Liver (tissue), 9 donors: ENCODE data around the gene FAM234B. TPM values are rescaled to one million over a fixed set of nuclear protein-coding genes. Genes with fewer than 3 reads are reported as not detected.

ENCODE experiments used
- DNase-seq: peaks from one replicate; pipeline ENCODE4 v3.0.0-alpha.2; 2017; ENCODE audit warnings: low spot score
- H3K27ac ChIP-seq, 2 donors: one replicate each; pipeline ENCODE4 v1.7.0; 2013; ENCODE audit warnings: inconsistent platforms in 2 of 2, low read length in 2 of 2, control low read depth in 1 of 2, low read depth in 1 of 2, mild to moderate bottlenecking in 1 of 2
- H3K27me3 ChIP-seq, 4 donors: one replicate each; pipeline versions ENCODE4 v1.6.1 to v1.7.0; 2013; ENCODE audit warnings: low read length in 3 of 4, inconsistent platforms in 1 of 4, mild to moderate bottlenecking in 1 of 4, moderate library complexity in 1 of 4; ENCODE audit not compliant: control insufficient read depth in 4 of 4, insufficient read depth in 4 of 4
- H3K36me3 ChIP-seq, 4 donors: one replicate each; pipeline versions ENCODE4 v1.6.1 to v1.7.0; 2013; ENCODE audit warnings: low read length in 3 of 4, mild to moderate bottlenecking in 3 of 4, low read depth in 1 of 4, moderate library complexity in 1 of 4; ENCODE audit not compliant: control insufficient read depth in 4 of 4, insufficient read depth in 3 of 4
- H3K4me1 ChIP-seq, 4 donors: one replicate each; pipeline versions ENCODE4 v1.6.1 to v1.7.0; 2013; ENCODE audit warnings: low read length in 3 of 4, mild to moderate bottlenecking in 3 of 4, moderate library complexity in 1 of 4; ENCODE audit not compliant: control insufficient read depth in 4 of 4, insufficient read depth in 4 of 4
- H3K4me3 ChIP-seq, 3 donors: one replicate each; pipeline versions ENCODE4 v1.6.1 to v1.7.0; 2013; ENCODE audit warnings: low read length in 3 of 3, control low read depth in 1 of 3, low read depth in 1 of 3, mild to moderate bottlenecking in 1 of 3
- H3K9ac ChIP-seq, 2 donors: one replicate each; pipeline ENCODE4 v1.7.0; 2013; ENCODE audit warnings: low read length in 2 of 2, mild to moderate bottlenecking in 2 of 2, moderate library complexity in 2 of 2, control low read depth in 1 of 2, low read depth in 1 of 2
- H3K9me3 ChIP-seq, 4 donors: one replicate each; pipeline versions ENCODE4 v1.6.1 to v1.7.0; 2013; ENCODE audit warnings: low read length in 3 of 4; ENCODE audit not compliant: control insufficient read depth in 4 of 4
- CTCF ChIP-seq: fragments of 150-350 bp; IDR thresholded peaks from 2 replicates; pipeline ENCODE4 v1.5.1; 2017; ENCODE audit warnings: improper control_type of control experiment, low read depth, low read length; ENCODE audit not compliant: missing input control
- EGR1 ChIP-seq, 2 donors: IDR thresholded peaks; 2 replicates each; pipeline ENCODE4 v1.6.1; 2016 to 2018; ENCODE audit warnings: antibody characterized with exemption in 2 of 2, low read depth in 2 of 2
- FOXA1 ChIP-seq: IDR thresholded peaks from 2 replicates; pipeline ENCODE4 v1.6.1; 2016; ENCODE audit warnings: antibody characterized with exemption
- FOXA2 ChIP-seq: IDR thresholded peaks from 2 replicates; pipeline ENCODE4 v1.6.1; 2016; ENCODE audit warnings: antibody characterized with exemption
- GABPA ChIP-seq, 2 donors: IDR thresholded peaks in 1 of 2; conservative IDR thresholded peaks in 1 of 2; 2 replicates each; pipeline ENCODE4 v1.6.1; 2016; ENCODE audit warnings: antibody characterized with exemption in 2 of 2, mild to moderate bottlenecking in 1 of 2, moderate library complexity in 1 of 2
- HNF4A ChIP-seq, 2 donors: conservative IDR thresholded peaks; 2 replicates each; pipeline ENCODE4 v1.6.1; 2016; ENCODE audit warnings: antibody characterized with exemption in 2 of 2, mild to moderate bottlenecking in 2 of 2
- HNF4G ChIP-seq: IDR thresholded peaks from 2 replicates; pipeline ENCODE4 v1.6.1; 2016; ENCODE audit warnings: antibody characterized with exemption
- JUND ChIP-seq, 2 donors: IDR thresholded peaks; 2 replicates each; pipeline ENCODE4 v1.6.1; 2016; ENCODE audit warnings: antibody characterized with exemption in 2 of 2
- MAX ChIP-seq: IDR thresholded peaks from 2 replicates; pipeline ENCODE4 v1.6.1; 2016; ENCODE audit warnings: antibody characterized with exemption
- NR2F2 ChIP-seq: IDR thresholded peaks from 2 replicates; pipeline ENCODE4 v1.6.1; 2016; ENCODE audit warnings: antibody characterized with exemption
- RAD21 ChIP-seq, 2 donors: IDR thresholded peaks; 2 replicates each; pipeline ENCODE4 v1.6.1; 2016; ENCODE audit warnings: antibody characterized with exemption in 2 of 2, mild to moderate bottlenecking in 2 of 2
- RXRA ChIP-seq, 2 donors: IDR thresholded peaks; 2 replicates each; pipeline ENCODE4 v1.6.1; 2017 to 2018; ENCODE audit warnings: antibody characterized with exemption in 2 of 2, mild to moderate bottlenecking in 1 of 2
- SP1 ChIP-seq: IDR thresholded peaks from 2 replicates; pipeline ENCODE4 v1.6.1; 2018; ENCODE audit warnings: antibody characterized with exemption, mild to moderate bottlenecking
- TAF1 ChIP-seq: conservative IDR thresholded peaks from 2 replicates; pipeline ENCODE4 v1.6.1; 2016; ENCODE audit warnings: antibody characterized with exemption, mild to moderate bottlenecking
- YY1 ChIP-seq: IDR thresholded peaks from 2 replicates; pipeline ENCODE4 v1.6.1; 2016; ENCODE audit warnings: antibody characterized with exemption, mild to moderate bottlenecking
- WGBS: extraction: QIAGEN DNeasy Blood & Tissue Kit; methylation state at CpG from one replicate; pipeline ENCODE4 v1.1.7; 2013; 5-methylcytosine and 5-hydroxymethylcytosine counted together
- polyA plus RNA-seq, 2 donors: library from polyadenylated mRNA; stranded (reverse) in 1 of 2; unstranded in 1 of 2; fragments of 200-250 nt in 1 of 2; fragments of >200 nt in 1 of 2; fragmentation: Nextera tagmentation in 1 of 2; extraction: Ambion mirVana in 1 of 2; gene quantifications; one replicate each; pipeline versions ENCODE4 v1.2.1 to v1.2.3, GENCODE V29; 2013 to 2015
- total RNA-seq, 2 donors: library from RNA; depleted of rRNA; stranded (reverse); fragments of >200 nt; gene quantifications; one replicate each; pipeline ENCODE4 v1.2.3, GENCODE V29; 2014
- TF ChIP-seq, protein P1 (sequence below): IDR thresholded peaks from 2 replicates; pipeline ENCODE4 v1.6.1; 2016; ENCODE audit warnings: antibody characterized with exemption
- TF ChIP-seq, protein P2 (sequence below): IDR thresholded peaks from 2 replicates; pipeline ENCODE4 v1.6.1; 2016; ENCODE audit warnings: antibody characterized with exemption, mild to moderate bottlenecking
- TF ChIP-seq, protein P3 (sequence below): IDR thresholded peaks from 2 replicates; pipeline ENCODE4 v1.6.1; 2016; ENCODE audit warnings: antibody characterized with exemption
- donor health status: healthy.
- donor health status: healthy.
- donor health status: healthy.
- donor health status: healthy.
- donor health status: healthy.

Gene FAM234B
- total and polyA plus RNA-seq, 4 donors, result 1.7 to 8.0 (median 3.2) TPM

DNA sequence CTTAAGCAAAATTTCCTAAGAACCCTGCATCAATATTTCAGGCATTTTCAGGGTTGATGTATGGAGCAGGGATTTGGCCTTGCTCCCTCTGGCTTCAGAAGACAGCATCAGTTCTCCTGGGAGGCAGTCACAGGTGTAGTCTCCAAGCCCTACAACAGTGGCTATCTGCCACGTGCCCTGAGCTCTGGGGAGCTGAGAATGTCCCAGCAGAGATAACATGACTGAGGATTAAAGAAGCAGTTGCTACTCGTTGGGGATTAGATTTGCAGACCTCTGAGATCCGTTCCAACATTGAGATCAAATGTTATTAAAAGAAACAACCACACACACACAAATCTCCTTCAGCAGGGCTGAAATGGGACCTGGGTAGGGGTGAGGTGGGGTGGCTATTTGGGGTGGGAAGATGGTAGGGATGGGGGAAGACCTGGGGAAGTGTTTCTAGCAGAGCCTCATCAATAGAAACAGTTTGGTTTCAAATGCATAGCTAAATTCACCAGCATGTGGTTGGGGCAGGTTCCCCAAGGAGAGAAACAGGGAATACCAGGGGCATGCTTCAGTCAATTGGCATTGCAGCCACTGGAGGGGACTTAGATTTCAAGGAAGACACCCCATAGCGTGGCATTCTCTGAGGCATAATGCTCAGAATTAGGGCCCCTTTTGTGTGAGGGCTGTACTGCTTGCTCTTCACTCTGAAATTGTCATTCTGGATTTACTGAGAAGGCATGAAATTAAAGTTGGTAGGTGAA lies 15.2 kb upstream of the FAM234B start:
- Histone ChIP-seq H3K27me3 (no peaks in the 10 kb centered on the region), H3K27ac (no peak overlapping the region), H3K36me3 (no peaks in the 10 kb centered on the region), H3K9ac (no peak overlapping the region), H3K4me1 (no peaks in the 10 kb centered on the region), H3K4me3 (no peak overlapping the region), H3K9me3 (no peaks in the 10 kb centered on the region)
- 91% methylated on average over 4 of the region's 4 CpGs for WGBS
- no peak for DNase-seq
- no peak for TF ChIP-seq FOXA2
- TF ChIP-seq CTCF, result no peak
- no peak for TF ChIP-seq TAF1
- TF ChIP-seq SP1, result no peak
- no peak for TF ChIP-seq JUND (IDR thresholded peaks at IDR 0.05)
- TF ChIP-seq HNF4A (conservative IDR thresholded peaks at IDR 0.05), result no peak
- TF ChIP-seq HNF4G, result no peak
- TF ChIP-seq MAX, result no peak
- TF ChIP-seq NR2F2, result no peak
- TF ChIP-seq, protein P1, sequence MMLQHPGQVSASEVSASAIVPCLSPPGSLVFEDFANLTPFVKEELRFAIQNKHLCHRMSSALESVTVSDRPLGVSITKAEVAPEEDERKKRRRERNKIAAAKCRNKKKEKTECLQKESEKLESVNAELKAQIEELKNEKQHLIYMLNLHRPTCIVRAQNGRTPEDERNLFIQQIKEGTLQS, result no peak
- TF ChIP-seq GABPA (IDR thresholded peaks at IDR 0.05 in 1 of 2, conservative IDR thresholded peaks at IDR 0.05 in 1 of 2), result no peak
- no peak for TF ChIP-seq RAD21 (IDR thresholded peaks at IDR 0.05)
- no peak for TF ChIP-seq EGR1 (IDR thresholded peaks at IDR 0.05; ENCODE audit: low read depth in 2 of 2)
- no peak for TF ChIP-seq FOXA1
- TF ChIP-seq, protein P2, sequence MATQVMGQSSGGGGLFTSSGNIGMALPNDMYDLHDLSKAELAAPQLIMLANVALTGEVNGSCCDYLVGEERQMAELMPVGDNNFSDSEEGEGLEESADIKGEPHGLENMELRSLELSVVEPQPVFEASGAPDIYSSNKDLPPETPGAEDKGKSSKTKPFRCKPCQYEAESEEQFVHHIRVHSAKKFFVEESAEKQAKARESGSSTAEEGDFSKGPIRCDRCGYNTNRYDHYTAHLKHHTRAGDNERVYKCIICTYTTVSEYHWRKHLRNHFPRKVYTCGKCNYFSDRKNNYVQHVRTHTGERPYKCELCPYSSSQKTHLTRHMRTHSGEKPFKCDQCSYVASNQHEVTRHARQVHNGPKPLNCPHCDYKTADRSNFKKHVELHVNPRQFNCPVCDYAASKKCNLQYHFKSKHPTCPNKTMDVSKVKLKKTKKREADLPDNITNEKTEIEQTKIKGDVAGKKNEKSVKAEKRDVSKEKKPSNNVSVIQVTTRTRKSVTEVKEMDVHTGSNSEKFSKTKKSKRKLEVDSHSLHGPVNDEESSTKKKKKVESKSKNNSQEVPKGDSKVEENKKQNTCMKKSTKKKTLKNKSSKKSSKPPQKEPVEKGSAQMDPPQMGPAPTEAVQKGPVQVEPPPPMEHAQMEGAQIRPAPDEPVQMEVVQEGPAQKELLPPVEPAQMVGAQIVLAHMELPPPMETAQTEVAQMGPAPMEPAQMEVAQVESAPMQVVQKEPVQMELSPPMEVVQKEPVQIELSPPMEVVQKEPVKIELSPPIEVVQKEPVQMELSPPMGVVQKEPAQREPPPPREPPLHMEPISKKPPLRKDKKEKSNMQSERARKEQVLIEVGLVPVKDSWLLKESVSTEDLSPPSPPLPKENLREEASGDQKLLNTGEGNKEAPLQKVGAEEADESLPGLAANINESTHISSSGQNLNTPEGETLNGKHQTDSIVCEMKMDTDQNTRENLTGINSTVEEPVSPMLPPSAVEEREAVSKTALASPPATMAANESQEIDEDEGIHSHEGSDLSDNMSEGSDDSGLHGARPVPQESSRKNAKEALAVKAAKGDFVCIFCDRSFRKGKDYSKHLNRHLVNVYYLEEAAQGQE, result no peak
- TF ChIP-seq YY1, result no peak
- TF ChIP-seq, protein P3, sequence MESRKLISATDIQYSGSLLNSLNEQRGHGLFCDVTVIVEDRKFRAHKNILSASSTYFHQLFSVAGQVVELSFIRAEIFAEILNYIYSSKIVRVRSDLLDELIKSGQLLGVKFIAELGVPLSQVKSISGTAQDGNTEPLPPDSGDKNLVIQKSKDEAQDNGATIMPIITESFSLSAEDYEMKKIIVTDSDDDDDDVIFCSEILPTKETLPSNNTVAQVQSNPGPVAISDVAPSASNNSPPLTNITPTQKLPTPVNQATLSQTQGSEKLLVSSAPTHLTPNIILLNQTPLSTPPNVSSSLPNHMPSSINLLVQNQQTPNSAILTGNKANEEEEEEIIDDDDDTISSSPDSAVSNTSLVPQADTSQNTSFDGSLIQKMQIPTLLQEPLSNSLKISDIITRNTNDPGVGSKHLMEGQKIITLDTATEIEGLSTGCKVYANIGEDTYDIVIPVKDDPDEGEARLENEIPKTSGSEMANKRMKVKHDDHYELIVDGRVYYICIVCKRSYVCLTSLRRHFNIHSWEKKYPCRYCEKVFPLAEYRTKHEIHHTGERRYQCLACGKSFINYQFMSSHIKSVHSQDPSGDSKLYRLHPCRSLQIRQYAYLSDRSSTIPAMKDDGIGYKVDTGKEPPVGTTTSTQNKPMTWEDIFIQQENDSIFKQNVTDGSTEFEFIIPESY, result no peak
- TF ChIP-seq RXRA (IDR thresholded peaks at IDR 0.05), result no peak
